Measurements from ENCODE around the gene CHPF. TPM values are rescaled to one million over a fixed set of nuclear protein-coding genes. Genes with fewer than 3 reads are reported as not detected.

CHPF gene
- total and polyA plus RNA-seq, 4 donors, result 26.5 to 135 (median 58.2) TPM

DNA sequence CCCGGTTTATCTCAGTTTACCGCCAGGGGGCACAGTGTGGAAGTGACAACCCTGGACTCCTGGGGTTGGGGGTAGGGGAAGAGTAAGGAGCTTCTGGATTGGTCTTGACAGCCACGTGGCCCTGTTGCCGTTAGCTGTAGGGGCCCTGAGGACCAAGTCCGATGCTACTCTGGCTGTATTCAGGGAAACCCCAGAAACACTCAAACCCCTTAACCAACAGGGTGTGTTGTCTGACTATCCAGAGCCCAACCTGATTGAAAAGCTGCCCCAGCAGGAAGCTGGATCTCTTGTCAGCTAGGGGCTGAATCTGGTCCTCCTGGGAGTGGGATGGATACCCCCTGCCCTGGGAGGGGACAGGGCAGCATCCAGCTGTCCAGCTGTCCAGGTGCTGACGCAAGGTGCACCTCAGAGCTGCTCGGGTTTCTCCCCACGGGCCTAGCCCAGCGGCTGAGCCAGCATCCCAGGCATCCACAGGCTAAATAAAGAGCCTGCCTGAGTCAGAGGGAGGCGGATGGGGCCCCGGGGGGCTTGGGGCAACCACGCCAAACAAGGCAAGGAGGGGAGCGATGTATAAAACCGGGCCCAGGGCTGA, 48.0 kb downstream of the CHPF start:
- DNase-seq (ENCODE audit: low spot score), result peak; percentile 75
- no peak for TF ChIP-seq ATF3 (IDR thresholded peaks at IDR 0.05)
- TF ChIP-seq JUND (IDR thresholded peaks at IDR 0.05), result no peak
- peak; percentile 60 to 73 for TF ChIP-seq RAD21 (IDR thresholded peaks at IDR 0.05)
- TF ChIP-seq, protein P1, sequence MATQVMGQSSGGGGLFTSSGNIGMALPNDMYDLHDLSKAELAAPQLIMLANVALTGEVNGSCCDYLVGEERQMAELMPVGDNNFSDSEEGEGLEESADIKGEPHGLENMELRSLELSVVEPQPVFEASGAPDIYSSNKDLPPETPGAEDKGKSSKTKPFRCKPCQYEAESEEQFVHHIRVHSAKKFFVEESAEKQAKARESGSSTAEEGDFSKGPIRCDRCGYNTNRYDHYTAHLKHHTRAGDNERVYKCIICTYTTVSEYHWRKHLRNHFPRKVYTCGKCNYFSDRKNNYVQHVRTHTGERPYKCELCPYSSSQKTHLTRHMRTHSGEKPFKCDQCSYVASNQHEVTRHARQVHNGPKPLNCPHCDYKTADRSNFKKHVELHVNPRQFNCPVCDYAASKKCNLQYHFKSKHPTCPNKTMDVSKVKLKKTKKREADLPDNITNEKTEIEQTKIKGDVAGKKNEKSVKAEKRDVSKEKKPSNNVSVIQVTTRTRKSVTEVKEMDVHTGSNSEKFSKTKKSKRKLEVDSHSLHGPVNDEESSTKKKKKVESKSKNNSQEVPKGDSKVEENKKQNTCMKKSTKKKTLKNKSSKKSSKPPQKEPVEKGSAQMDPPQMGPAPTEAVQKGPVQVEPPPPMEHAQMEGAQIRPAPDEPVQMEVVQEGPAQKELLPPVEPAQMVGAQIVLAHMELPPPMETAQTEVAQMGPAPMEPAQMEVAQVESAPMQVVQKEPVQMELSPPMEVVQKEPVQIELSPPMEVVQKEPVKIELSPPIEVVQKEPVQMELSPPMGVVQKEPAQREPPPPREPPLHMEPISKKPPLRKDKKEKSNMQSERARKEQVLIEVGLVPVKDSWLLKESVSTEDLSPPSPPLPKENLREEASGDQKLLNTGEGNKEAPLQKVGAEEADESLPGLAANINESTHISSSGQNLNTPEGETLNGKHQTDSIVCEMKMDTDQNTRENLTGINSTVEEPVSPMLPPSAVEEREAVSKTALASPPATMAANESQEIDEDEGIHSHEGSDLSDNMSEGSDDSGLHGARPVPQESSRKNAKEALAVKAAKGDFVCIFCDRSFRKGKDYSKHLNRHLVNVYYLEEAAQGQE (IDR thresholded peaks at IDR 0.05), result peak; percentile 85
- TF ChIP-seq, protein P2, sequence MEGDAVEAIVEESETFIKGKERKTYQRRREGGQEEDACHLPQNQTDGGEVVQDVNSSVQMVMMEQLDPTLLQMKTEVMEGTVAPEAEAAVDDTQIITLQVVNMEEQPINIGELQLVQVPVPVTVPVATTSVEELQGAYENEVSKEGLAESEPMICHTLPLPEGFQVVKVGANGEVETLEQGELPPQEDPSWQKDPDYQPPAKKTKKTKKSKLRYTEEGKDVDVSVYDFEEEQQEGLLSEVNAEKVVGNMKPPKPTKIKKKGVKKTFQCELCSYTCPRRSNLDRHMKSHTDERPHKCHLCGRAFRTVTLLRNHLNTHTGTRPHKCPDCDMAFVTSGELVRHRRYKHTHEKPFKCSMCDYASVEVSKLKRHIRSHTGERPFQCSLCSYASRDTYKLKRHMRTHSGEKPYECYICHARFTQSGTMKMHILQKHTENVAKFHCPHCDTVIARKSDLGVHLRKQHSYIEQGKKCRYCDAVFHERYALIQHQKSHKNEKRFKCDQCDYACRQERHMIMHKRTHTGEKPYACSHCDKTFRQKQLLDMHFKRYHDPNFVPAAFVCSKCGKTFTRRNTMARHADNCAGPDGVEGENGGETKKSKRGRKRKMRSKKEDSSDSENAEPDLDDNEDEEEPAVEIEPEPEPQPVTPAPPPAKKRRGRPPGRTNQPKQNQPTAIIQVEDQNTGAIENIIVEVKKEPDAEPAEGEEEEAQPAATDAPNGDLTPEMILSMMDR (IDR thresholded peaks at IDR 0.05; ENCODE audit: low read depth, low read length, missing input control), result peak; percentile 47
- whole genome bisulfite sequencing, result 29% methylated on average over 14 of the region's 14 CpGs
- Histone ChIP-seq H3K4me3 (ENCODE audit: low read depth in 1 of 3, low read length in 3 of 3) (no peak overlapping the region), H3K9me3 (ENCODE audit: control insufficient read depth in 4 of 4, low read length in 3 of 4) (no peaks in the 10 kb centered on the region), H3K27me3 (ENCODE audit: control insufficient read depth in 4 of 4, insufficient read depth in 4 of 4, low read length in 3 of 4) (no peaks in the 10 kb centered on the region), H3K9ac (ENCODE audit: low read depth in 1 of 2, low read length in 2 of 2) (no peak overlapping the region), H3K4me1 (ENCODE audit: control insufficient read depth in 4 of 4, insufficient read depth in 4 of 4, low read length in 3 of 4) (peaks cover 6 to 32% (median 22%) of the 10 kb centered on the region in 4 donors), H3K27ac (ENCODE audit: low read depth in 1 of 2, low read length in 2 of 2) (no peak overlapping the region), H3K36me3 (ENCODE audit: control insufficient read depth in 4 of 4, insufficient read depth in 3 of 4, low read depth in 1 of 4, low read length in 3 of 4) (no peaks in the 10 kb centered on the region)

GRCh38 chr2:219494952-219495530, 48.6 kb downstream of the CHPF start:
- Histone ChIP-seq H3K9me3 (ENCODE audit: control insufficient read depth in 4 of 4, low read length in 3 of 4) (no peaks in the 10 kb centered on the region), H3K9ac (ENCODE audit: low read depth in 1 of 2, low read length in 2 of 2) (no peak overlapping the region), H3K4me1 (ENCODE audit: control insufficient read depth in 4 of 4, insufficient read depth in 4 of 4, low read length in 3 of 4) (peaks cover 6 to 30% (median 21%) of the 10 kb centered on the region in 4 donors), H3K27ac (ENCODE audit: low read depth in 1 of 2, low read length in 2 of 2) (no peak overlapping the region), H3K27me3 (ENCODE audit: control insufficient read depth in 4 of 4, insufficient read depth in 4 of 4, low read length in 3 of 4) (peaks cover 0 to 3% (median 0%) of the 10 kb centered on the region in 4 donors), H3K4me3 (ENCODE audit: low read depth in 1 of 3, low read length in 3 of 3) (no peak overlapping the region), H3K36me3 (ENCODE audit: control insufficient read depth in 4 of 4, insufficient read depth in 3 of 4, low read depth in 1 of 4, low read length in 3 of 4) (no peaks in the 10 kb centered on the region)
- no peak for DNase-seq (ENCODE audit: low spot score)
- WGBS, result 28% methylated on average over 10 of the region's 10 CpGs
- TF ChIP-seq FOXA1 (IDR thresholded peaks at IDR 0.05) (no peak), HNF4G (IDR thresholded peaks at IDR 0.05) (no peak), HNF4A (conservative IDR thresholded peaks at IDR 0.05) (no peak), RXRA (IDR thresholded peaks at IDR 0.05) (no peak), EGR1 (IDR thresholded peaks at IDR 0.05; ENCODE audit: low read depth in 2 of 2) (no peak), RAD21 (IDR thresholded peaks at IDR 0.05) (no peak), JUND (IDR thresholded peaks at IDR 0.05) (no peak), ATF3 (IDR thresholded peaks at IDR 0.05) (no peak), SP1 (IDR thresholded peaks at IDR 0.05) (no peak), YY1 (IDR thresholded peaks at IDR 0.05) (no peak)
- TF ChIP-seq, protein P1 (IDR thresholded peaks at IDR 0.05), result no peak

Data from liver (tissue), 9 donors.